GM18868 (cell line): Measurements from ENCODE around the gene FOXP3.
A peak's percentile ranks its signal among the peaks of the same experiment; 100 is the strongest.
"Not testable (repeated sequence)": the region's sequence is repeated elsewhere in the genome, so short reads cannot be mapped to it uniquely, and the experiment has no call there.

Source experiments
- ATAC-seq: cut with Tn5 transposase; IDR thresholded peaks from one replicate; pipeline ENCODE4 v1.9.1; 2021; ENCODE audit warnings: mild to moderate bottlenecking, moderate library complexity; ENCODE audit not compliant: unreplicated experiment

FOXP3 gene

GRCh38 chrX:49264460-49264859, at the start of gene FOXP3:
TSS of gene FOXP3 (minus strand) at chrX:49264710. CDS start at chrX:49258505, 6,205 bp downstream.
- no peak for ATAC-seq

GRCh38 chrX:49312176-49312575, 47.7 kb upstream of the FOXP3 start:
- ATAC-seq = no peak

GRCh38 chrX:49310371-49310770, 45.9 kb upstream of the FOXP3 start:
- no peak for ATAC-seq

- ATAC-seq = peak; percentile 55
These were observed 45.0 kb upstream of the FOXP3 start for GRCh38 chrX:49309401-49309981.

- ATAC-seq = peak; percentile 67
These were observed 44.2 kb upstream of the FOXP3 start for GRCh38 chrX:49308604-49309269.

GRCh38 chrX:49307775-49308174, 43.3 kb upstream of the FOXP3 start:
- ATAC-seq = not testable (repeated sequence)

GRCh38 chrX:49303346-49303745, 38.8 kb upstream of the FOXP3 start, which contains the start of gene GAGE10:
TSS of gene GAGE10 (plus strand) at chrX:49303646. CDS start at chrX:49304860, 1,214 bp downstream.
- ATAC-seq = no peak

GRCh38 chrX:49300703-49301102, 36.2 kb upstream of the FOXP3 start:
- ATAC-seq = no peak

GRCh38 chrX:49299293-49299692, 34.8 kb upstream of the FOXP3 start:
- not testable (repeated sequence) for ATAC-seq

- ATAC-seq = no peak
These were observed 28.2 kb upstream of the FOXP3 start for GRCh38 chrX:49292400-49293362.

- peak; percentile 82 for ATAC-seq
These were observed 27.3 kb upstream of the FOXP3 start for GRCh38 chrX:49291615-49292337.

GRCh38 chrX:49290215-49290614, 25.7 kb upstream of the FOXP3 start:
- no peak for ATAC-seq

GRCh38 chrX:49287665-49288064, 23.2 kb upstream of the FOXP3 start:
- no peak for ATAC-seq

GRCh38 chrX:49286581-49286980, 22.1 kb upstream of the FOXP3 start:
- no peak for ATAC-seq

- ATAC-seq = no peak
These were observed 21.6 kb upstream of the FOXP3 start for GRCh38 chrX:49286136-49286535.

- no peak for ATAC-seq
These were observed 19.7 kb upstream of the FOXP3 start for GRCh38 chrX:49284212-49284611.

- no peak for ATAC-seq
These were observed 18.1 kb upstream of the FOXP3 start for GRCh38 chrX:49282647-49283011.

- ATAC-seq = no peak
These were observed 13.6 kb upstream of the FOXP3 start for GRCh38 chrX:49278081-49278480.

- no peak for ATAC-seq
These were observed 13.0 kb upstream of the FOXP3 start for GRCh38 chrX:49277535-49277830.

- ATAC-seq = no peak
These were observed 12.4 kb upstream of the FOXP3 start for GRCh38 chrX:49276671-49277534.
